ENCODE data around the gene CIPC.
A peak's percentile ranks its signal among the peaks of the same experiment; 100 is the strongest.

Gene CIPC

DNA sequence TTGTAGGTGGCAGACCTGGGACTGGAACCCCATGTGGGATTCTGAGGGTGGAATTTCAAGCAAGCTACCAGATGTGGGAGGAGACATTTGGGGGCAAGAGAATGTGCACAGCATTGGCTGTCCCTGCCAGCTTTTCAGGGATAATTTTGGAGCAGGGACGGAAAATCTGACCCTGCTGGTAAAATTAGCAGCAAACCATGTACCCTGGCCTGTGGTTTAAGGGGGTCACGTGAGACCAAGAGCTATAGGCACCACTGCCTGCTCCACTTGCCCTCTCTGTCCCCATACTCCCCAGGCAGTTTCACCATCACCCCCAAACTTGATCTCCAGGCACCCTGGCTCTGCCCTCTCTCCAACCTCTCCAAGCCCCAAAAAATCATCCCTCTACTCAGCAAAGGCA is 57.0 kb downstream of the CIPC start:
- DNase-seq, result no peak

- no peak for DNase-seq
These were observed 59.7 kb downstream of the CIPC start for GRCh38 chr14:77157740-77158139.

DNA sequence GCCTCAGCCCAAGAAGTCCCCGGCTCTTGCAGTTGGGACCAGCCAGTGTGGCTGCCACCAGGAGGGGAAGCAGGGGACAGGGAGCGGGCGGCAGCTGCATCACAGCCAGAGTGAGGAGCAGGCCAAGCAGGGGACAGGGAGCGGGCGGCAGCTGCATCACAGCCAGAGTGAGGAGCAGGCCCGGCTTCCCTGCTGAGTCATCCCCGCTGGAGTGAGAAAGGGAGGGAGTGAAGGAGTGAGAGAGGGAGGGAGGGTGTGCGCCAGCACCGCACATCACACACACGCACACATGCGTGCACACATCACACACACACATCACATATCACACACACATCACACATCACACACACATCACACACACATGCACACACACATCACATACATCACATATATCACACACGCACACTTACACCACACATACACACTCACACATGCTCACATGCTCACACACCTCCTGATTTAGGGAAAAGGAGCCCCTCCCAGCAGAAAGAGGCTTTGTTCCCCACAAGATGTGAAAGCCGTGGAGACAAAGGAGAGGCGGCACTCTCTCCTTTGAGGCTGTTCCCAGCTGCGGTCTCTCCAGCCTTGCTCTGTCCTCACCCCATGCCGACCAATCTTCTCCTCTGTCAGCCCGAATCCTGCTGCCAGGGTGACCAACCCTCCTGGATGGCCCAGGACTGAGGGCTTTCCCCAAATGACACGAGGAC is 60.3 kb downstream of the CIPC start:
- DNase-seq, result peak; percentile 73

GRCh38 chr14:77158882-77159255 is 60.8 kb downstream of the CIPC start:
- DNase-seq, result no peak

GRCh38 chr14:77161011-77161410 is 63.0 kb downstream of the CIPC start:
- DNase-seq, result no peak

Measured in fibroblast of skin of right biceps (primary cell).